T-helper 2 cell treated with Interferon-gamma antibody and Interleukin-4, amounts not matched to agents 100 ng/mL and 5 ng/mL, for 36 hours (primary cell): Measurements from ENCODE around the gene KCNS3. TPM values are rescaled to one million over a fixed set of nuclear protein-coding genes. Genes with fewer than 3 reads are reported as not detected.
"Not testable (repeated sequence)": the region's sequence is repeated elsewhere in the genome, so short reads cannot be mapped to it uniquely, and the experiment has no call there.

ENCODE experiments used
- intact Hi-C: fragments of 100-400 bp; cut with micrococcal nuclease; formaldehyde crosslinking; loops from one replicate; pipeline ENCODE4 v1.15.1; 2023
- total RNA-seq: library from RNA; stranded (reverse); gene quantifications from 2 replicates; pipeline ENCODE4 v1.2.3, GENCODE V29; 2022

The KCNS3 gene
- total RNA-seq, 1 donor from 2014 or later = not detected

DNA sequence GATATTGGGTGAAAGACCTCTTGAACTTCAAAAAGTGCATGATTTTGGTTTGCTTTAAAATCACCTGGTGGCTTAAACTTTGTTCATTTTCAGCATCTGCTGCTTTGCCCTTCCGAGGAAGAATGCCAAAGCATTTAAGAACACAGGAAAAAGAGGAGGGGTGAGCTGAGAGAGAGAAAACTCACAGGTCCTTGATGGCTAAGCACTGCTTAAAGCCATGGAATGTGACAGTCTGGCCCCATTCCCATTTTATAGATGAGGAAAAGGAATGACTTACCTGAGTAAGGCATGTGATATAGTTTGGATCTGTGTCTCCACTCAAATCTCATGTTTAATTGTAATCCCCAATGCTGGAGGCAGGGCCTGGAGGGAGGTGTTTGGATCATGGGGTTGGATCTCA lies 58.1 kb downstream of the KCNS3 start:
- intact Hi-C loops = no loop called here

DNA sequence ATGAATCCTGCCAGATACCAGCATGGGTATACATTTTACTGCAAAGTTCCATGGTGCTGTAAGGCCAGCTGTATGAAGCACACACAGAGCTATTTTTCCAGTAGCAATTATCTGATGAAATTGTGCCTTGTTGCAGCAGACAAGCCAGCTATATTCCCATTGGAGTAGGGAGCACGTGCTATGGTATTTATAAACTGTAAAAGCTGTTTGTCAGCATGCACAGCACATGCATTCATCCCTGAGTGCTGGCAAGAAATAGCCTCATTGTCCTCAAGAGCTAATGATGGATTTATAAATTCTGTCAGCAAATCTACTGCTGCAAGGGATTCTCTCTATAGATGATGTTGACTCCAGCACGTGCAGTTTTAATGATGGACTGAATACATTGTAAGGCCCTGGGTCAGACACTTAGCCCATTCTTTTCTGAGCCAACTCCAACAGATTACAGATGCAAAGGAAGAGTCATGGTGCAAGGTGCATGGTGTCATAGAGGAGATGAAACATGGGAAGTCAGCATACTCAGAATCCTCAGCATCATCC lies 61.7 kb downstream of the KCNS3 start:
- intact Hi-C loops = no loop called here

DNA sequence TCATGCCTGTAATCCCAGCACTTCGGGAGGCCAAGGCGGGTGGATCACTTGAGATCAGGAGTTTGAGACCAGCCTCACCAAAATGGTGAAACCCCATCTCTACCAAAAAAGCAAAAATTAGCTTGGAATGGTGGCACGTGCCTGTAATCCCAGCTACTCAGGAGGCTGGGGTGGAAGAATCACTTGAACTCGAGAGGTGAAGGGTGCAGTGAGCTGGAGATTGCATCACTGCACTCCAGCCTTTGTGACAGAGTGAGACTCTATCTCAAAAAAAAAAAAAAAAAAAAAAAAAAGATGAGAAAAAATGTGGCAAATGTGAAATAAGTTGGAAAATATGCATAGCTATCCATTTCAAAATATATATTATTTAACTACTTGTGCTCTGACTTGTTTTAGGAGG lies 65.0 kb downstream of the KCNS3 start:
- intact Hi-C loops = no loop called here

DNA sequence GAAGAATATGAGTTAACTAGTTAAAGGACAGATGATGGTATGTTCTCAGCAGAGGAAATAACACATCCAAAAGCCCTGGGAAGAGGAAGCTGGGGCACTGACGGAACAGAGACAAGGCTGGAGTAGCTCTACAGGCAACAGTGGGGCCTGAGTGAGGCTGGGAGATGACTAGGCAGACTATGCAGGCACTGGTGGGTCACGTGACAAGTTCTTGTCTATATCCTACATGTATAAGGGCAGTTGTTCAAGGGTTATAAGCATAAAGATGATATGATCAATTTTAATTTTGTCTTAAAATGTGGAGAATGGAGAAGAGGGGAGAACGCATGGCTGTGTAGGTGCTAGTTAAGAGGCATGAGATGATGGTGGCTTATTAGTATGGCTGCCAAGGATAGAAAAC lies 68.6 kb downstream of the KCNS3 start:
- intact Hi-C loops = no loop called here

DNA sequence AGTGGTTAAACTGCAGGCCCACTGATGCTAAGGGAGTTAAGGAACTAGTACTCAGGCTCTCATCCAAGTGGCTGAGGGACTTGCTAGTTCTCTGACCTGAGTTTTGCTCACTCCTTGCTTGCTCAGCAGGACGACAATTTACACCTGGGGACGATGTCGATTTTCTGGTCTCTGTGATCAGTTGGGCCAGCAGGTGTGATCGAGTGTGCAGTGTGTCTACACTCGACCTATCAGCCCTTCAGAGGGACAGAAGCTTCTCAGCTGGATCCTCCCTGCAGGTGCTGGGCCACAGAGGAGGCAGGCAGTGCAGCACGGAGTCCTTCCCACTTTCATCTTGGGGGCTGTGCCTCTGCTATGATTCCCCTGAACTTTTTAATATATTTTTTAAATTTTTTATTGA lies 71.5 kb downstream of the KCNS3 start:
- intact Hi-C loops = no loop called here

DNA sequence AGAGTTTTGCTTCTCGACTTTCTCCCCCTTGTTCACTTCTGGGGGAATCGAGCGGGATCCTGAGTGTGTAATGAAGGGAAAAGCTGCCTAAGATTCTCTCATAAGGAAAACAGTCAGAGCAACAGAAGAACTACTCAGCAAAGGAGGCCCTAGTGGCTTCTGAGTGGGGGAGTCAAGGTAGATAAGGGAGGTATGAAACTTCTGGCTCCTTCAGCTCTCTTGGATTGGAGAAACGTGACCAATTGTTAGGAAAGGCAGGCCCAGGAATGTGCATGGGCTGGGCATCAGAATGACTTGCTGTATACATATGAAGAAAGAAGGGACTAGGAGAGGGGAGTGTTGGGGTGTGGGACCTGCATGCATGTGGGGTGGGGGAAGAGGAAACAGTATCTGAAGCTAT lies 73.1 kb downstream of the KCNS3 start:
- intact Hi-C loops = no loop called here

DNA sequence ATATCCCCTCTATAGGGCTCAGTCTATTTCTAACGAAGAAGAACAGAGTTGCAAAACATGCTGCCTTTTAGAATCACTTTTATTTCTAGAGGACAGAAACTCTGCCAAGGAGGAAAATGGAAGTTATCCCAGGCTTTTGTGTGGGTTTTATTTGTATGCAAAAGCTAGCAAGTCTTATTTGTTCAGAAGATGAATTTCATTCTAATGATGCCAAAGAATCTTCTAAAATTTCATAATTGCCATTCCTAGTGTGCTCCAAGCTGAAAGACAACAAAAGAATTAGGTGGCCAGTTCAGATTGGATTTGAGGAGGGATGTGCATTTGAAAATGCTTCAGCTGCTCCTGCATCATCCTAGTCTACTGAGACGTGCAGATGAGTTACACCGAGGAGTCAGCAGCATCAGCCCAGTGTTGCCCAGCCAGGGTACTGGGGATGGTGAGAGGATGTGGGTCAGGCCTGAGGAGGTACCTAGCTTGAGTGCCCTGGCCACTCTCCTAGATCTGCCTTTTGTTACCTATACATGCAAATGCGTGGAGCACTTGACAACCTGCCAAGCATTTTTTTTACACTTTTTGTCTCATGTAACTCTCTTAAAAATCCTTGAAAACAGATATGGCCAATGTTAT lies 80.1 kb downstream of the KCNS3 start:
- intact Hi-C loops = no loop called here

DNA sequence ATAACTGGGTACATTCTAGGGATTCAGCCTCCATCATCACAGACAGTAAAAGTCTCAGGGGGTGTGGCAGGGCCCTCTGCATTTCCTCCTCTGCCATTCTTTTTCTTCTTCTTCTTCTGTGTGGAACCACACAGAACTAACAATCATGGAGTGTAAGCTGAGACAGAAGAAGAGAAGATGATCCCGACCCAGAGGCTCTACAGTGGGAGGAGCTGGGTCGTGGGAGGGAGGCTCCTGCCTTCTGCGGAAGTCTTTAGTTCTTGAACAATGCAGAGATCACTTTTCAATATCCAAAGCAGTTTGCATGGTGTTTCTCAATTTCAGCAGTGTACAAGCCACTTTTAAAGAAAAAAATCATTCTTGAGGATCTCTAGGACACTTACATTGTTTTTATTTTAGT lies 80.9 kb downstream of the KCNS3 start:
- intact Hi-C loops = no loop called here

DNA sequence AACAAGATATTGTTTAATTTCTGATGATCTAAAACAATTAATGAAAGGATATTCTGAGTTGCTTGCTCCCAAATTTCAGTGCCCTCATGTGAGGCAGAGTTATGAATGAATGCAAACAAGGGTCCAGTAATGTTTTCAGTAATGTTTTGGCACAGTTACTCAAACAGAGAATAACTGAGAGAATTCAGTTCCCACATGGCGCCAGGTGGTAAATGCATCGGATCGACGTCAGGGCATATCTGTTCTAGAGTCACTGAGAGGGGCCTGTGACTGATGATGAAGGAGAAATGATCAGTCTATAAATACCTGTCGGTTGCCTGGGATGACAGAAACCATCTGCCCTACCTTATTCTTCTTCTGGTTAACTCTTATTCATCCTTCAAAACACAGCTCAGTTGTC lies 81.4 kb downstream of the KCNS3 start:
- intact Hi-C loops = no loop called here

DNA sequence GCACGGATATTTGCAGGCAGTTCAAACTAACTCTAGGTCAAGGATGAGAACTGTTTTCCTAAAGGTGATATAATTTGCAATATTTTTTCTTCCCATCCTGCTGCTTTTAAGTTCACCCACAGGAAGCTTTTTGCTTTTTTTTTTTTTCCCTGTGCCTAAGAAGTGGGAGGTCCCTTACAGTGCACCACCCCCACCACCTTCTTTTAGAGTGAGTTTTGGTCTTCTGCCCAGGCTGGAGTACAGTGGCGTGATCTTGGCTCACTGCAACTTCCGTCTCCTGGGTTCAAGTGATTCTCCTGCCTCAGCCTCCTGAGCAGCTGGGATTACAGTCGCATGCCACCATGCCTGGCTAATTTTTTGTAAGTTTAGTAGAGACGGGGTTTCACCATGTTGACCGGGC lies 82.5 kb downstream of the KCNS3 start:
- intact Hi-C loops = no loop called here

DNA sequence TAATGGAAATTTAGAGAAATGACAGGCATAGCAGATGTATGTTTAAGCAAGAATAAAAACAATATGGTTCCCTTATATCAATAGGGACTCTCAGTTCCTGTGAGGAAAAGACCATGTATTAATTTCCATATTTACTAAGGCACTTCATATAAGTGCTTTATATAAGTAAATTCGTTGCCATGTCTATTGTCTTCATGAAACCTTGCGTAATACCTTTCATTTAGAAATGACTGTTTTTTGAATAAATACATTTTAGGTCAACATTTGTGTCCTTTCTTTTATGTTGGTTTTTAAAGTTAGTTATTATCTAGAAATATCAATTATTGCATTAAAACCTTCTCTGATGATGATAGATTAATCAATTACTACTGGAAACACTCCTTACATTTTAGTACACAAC lies 83.3 kb downstream of the KCNS3 start:
- intact Hi-C loops = no loop called here

DNA sequence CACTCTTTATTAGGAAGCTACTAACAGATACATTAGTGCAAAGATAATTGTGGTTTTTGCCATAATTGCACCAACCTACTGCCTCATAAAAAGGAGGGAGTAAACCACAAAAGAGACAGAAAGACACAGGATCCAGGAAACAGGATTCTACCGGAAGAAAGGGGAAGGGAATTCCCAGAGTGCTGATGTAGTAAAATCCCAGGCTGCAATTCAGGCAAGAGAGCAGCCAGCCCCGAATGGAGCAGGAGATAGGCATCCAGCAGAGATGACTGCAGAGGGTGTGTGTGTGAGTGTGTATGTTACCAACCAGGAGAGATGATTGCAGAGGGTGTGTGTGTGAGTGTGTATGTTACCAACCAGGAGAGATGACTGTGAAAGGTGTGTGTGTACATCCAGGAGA lies 84.4 kb downstream of the KCNS3 start:
- intact Hi-C loops = no loop called here

DNA sequence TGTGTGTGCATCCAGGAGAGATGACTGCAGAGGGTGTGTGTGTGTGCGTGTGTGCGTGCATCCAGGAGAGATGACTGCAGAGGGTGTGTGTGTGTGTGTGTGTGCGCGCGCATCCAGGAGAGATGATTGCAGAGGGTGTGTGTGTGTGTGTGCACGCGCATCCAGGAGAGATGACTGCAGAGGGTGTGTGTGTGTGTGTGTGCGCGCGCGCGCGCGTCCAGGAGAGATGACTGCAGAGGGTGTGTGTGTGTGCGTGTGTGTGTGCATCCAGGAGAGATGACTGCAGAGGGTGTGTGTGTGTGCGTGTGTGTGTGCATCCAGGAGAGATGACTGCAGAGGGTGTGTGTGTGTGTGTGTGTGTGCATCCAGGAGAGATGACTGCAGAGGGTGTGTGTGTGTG lies 85.1 kb downstream of the KCNS3 start:
- intact Hi-C loops = not testable (repeated sequence)

DNA sequence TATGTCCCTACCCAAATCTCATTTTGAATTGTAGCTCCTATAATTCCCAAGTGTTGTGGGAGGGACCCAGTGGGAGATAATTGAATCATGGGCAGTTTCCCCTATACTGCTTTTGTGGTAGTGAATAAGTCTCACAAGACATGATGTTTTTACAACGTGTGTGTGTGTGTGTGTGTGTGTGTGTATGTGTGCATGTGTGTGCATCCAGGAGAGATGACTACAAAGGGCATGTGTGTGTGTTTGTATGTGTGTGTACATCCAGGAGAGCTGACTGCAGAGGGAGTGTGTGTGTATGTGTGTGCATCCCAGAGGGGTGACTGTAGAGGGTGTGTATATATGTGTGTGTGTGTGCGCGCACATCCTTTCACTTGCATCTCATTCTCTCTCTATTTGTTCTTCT lies 86.7 kb downstream of the KCNS3 start:
- intact Hi-C loops = no loop called here

DNA sequence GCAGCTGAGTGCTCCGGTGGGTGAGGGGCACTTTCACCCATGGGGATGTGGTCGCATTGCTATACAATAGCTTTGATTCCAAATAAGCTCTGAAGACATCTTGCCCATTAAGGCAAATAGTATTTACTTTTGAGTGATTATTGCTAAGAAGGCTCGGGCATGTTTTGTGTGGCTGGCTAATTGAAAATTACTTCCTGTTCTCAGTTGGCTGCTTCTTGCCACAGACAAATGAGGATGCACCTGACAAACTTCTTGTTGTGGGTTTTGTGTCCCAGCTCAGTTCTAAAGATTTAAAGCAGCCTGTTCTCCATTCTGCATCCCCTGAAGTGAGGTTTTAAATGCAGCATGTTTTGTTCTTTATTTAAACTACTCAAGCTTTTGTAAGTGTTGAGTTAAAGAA lies 88.3 kb downstream of the KCNS3 start:
- intact Hi-C loops = no loop called here

DNA sequence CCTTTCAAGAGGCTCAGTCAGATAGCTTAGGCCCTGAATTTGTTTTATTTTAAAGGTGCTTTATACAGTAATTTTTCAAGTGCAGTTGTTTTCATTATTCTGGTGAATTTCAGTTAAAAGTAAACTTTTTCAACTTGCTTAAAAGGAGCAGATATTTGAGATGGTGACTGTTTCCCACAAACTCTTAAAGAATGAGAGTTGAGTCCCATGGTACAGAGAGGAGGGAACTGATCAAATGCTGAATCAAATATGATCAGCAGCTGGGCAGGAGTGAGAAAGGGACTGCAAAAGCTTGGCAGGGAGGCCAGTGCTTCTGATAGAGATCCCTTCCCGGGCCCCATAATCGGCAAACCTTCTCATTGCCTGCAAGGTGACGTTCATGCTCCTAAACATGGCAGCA lies 91.2 kb downstream of the KCNS3 start:
- intact Hi-C loops = no loop called here

DNA sequence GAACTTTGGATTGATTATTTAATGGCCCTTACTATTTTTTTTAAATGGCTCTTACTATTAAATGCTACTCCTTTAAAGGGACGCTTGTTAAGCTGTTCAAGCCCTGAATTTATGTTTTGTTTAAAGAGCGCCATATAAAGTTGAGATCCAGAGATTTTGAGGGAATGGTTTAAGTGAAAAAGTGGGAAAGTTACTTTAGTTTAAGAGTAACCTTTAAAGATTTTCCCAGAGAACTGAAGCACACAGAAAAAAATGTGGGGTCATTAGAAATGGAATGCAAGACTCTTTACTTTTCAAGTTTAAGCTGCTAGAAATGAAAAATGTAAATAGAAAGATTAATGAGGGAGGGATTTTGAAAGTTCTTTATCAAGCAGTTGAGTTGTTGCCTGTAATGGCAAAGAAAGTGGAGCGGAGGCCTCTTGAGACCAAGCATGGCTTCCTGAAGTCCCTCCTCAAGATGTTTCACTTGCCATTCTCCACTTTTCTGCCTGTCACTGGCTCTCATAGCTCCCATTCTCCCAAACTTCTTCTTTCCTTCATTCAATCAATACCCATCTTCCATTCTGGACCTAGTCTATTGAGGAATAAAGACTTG lies 93.2 kb downstream of the KCNS3 start:
- intact Hi-C loops = no loop called here

DNA sequence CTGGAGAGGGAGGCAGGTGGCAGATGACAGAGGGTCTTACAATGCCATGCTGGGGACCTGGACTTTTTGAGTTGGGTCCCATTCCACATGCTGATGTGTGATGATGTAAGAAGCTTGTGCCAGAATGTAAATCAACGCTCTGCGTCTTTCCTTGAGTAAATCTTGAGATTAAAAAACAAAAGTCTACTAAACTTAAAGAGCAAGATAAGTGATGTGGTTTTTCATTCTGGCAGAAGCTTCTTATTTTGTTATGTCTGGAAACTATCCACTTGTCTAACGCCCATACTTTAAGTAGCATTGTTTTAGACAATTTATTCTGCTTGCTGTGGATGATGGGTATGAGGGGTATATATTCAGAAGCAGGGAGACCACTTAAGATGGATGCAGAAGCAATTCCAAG lies 94.5 kb downstream of the KCNS3 start:
- intact Hi-C loops = no loop called here

DNA sequence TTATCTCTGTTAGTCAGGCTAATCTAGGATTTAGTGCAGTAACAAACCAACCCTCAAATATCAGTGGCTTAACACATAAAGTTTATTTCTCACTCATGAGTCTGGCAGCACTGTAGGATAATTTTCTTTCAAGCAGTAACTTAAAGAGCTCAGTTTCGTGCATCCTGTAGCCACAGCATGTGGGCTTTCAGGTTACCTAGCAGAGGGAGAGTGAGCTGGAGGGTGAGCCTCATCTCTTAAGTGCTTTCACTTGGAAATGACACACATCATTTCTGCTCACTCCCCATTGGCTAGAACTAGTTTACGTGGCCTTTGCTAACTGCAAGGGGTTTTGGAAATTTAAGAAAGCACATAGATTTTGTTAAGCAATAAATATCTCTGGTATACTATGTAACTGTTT lies 96.9 kb downstream of the KCNS3 start:
- intact Hi-C loops = no loop called here

DNA sequence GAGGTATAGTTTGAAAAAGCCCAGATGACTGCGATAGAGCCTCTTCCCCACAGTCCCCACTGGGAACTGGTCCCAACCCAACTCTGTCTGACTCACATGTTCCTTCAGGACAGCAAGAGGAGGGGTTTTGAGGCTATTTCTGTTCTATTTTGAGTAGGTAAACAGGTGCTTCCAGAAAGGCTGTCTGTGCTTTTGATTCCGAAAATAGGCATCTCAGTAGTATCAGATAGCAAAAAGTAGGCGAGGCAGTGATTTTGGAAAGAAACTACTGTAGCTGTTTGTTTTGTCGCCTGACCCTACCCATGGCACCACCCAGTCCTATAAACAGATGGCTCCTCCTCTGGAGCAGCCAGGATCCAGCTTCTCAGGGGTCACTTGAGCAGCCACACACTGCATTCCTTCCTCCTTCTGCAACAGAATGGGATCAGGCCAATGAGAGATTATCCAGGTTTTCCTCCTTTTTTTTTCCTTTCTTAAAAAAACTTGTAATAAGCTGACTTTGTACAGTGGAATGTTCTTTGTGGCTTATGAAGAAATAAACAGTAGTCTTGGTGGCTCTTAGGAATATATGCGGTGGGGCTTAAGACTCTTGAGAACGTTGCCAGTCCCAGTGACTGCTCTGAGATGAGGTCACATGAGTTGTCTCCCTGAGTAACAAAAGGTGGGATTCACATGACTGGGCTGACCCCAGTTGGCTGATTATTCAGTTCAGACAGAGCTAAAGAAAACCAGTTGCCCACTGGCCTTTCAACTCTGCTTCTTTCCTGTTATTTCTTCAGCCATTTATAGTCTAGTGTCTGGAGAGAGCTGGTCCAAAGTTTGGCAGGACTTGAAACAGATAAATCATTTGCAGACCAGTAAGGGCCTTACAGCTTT lies 98.6 kb downstream of the KCNS3 start:
- intact Hi-C loops = no loop called here

DNA sequence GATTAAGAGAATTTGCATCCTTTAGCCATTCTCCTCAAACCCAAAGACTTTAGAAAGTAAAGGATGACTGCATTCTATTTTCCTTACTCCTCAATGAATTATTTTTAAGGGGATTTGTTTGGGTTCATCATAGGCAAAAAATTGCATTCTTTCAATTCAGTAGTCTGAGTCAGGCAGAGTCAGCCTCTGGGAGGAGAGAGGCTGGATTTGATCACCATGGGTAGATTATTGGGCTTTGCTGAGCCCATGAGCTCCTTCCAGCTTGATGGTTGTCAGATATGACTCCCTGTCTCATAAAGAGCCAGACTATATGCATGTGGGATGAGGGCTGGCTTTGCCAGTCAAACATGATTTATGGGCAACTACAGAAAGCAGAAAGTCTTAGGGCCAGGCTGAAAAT lies 101.2 kb downstream of the KCNS3 start:
- intact Hi-C loops = no loop called here

DNA sequence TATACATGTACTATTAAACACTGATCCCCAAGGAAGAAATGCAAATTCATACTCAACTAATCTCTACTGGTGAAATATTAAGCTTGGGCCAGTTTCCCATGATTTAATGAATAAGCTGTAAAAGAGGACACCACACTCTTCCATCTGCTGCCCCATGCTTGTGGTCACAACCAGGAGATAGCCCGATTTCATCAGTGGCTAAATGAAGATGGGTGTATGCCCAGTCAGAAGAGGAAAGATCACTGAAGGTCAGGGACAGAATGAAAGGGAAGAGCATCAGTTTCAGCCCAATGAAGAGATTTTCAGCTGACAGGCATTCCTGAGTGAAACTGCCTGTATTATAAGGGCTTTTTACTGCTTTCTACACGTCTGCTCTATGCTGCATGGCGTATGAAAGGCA lies 103.5 kb downstream of the KCNS3 start:
- intact Hi-C loops = no loop called here
